ENCODE measurements around the gene PEDS1. TPM values are rescaled to one million over a fixed set of nuclear protein-coding genes. Genes with fewer than 3 reads are reported as not detected.

Gene PEDS1
- total RNA-seq, 1 donor from 2014 or later: 39.7 TPM

DNA sequence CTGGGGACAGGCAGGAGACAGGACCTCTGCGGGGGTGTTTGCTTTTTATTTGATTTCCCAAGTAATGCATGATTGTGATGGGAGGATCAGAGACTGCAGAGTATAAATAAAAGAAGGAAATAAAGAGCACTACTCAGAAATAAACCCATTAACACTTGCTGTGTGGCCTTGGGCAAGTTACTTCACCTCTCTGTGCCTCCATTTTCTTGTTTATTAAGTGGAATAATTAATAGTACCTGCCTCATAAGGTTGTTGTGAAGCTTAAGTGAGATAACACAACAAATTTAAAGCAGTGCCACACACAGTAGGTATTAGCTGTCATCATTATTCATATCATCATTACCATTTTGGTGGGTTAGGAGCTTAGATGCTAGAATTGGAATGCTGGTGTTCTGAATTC lies 45.2 kb upstream of the PEDS1 start:
- H3K4me3 Mint-ChIP-seq (ENCODE audit: unreplicated experiment): no peak overlapping the region
- peaks cover 4% of the 10 kb centered on the region for H3K9me3 Mint-ChIP-seq (ENCODE audit: unreplicated experiment)
- no peaks in the 10 kb centered on the region for H3K27me3 Mint-ChIP-seq (ENCODE audit: unreplicated experiment)
- no peak overlapping the region for H3K27ac Mint-ChIP-seq (ENCODE audit: unreplicated experiment)
- peaks cover 3% of the 10 kb centered on the region for H3K36me3 Mint-ChIP-seq (ENCODE audit: low read depth, unreplicated experiment)
- peaks cover 8% of the 10 kb centered on the region for H3K4me1 Mint-ChIP-seq (ENCODE audit: unreplicated experiment)
- TF ChIP-seq CTCF (IDR thresholded peaks at IDR 0.05; ENCODE audit: unreplicated experiment): no peak
- no peak for DNase-seq (ENCODE audit: low spot score)

- Mint-ChIP-seq H3K36me3 (ENCODE audit: low read depth, unreplicated experiment) (no peaks in the 10 kb centered on the region), H3K4me1 (ENCODE audit: unreplicated experiment) (peaks cover 13% of the 10 kb centered on the region), H3K27ac (ENCODE audit: unreplicated experiment) (no peak overlapping the region), H3K9me3 (ENCODE audit: unreplicated experiment) (no peaks in the 10 kb centered on the region), H3K27me3 (ENCODE audit: unreplicated experiment) (no peaks in the 10 kb centered on the region), H3K4me3 (ENCODE audit: unreplicated experiment) (no peak overlapping the region)
- DNase-seq (ENCODE audit: low spot score): no peak
- no peak for TF ChIP-seq CTCF (IDR thresholded peaks at IDR 0.05; ENCODE audit: unreplicated experiment)
Observed at GRCh38 chr20:50198180-50198666, 44.7 kb upstream of the PEDS1 start.

DNA sequence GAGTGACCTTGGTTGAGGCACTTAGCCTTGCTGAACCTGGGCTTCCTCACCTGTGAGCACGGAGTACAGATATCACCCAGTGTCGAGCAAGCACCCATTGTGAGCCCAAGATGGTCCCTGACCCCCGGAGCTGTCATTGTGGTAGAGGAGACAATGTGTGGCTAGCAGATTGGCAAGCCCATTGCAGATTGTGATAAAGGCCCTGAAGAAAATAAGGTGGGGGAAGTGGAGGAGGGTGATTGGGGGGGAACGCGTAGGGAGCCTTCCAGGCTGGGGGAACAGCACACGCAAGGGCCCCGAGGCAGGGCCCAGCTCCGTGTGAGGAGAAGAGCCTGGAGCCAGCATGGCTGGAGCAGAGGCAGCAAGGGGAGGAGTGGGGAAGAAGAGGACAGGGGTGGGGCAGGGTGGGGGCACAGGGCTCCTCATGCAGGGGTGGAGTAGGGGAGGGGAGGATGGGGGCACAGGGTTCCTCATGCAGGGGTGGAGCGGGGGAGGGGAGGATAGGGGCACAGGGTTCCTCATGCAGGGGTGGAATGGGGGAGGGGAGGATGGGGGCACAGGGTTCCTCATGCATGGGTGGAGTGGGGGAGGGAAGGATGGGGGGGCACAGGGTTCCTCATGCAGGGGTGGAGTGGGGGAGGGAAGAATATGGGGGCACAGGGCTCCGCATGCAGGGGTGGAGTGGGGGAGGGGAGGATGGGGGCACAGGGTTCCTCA lies 44.1 kb upstream of the PEDS1 start:
- TF ChIP-seq CTCF (IDR thresholded peaks at IDR 0.05; ENCODE audit: unreplicated experiment): no peak
- DNase-seq (ENCODE audit: low spot score): no peak
- no peaks in the 10 kb centered on the region for H3K36me3 Mint-ChIP-seq (ENCODE audit: low read depth, unreplicated experiment)
- H3K27me3 Mint-ChIP-seq (ENCODE audit: unreplicated experiment): no peaks in the 10 kb centered on the region
- no peaks in the 10 kb centered on the region for H3K9me3 Mint-ChIP-seq (ENCODE audit: unreplicated experiment)
- peaks cover 19% of the 10 kb centered on the region for H3K4me1 Mint-ChIP-seq (ENCODE audit: unreplicated experiment)
- no peak overlapping the region for H3K27ac Mint-ChIP-seq (ENCODE audit: unreplicated experiment)
- no peak overlapping the region for H3K4me3 Mint-ChIP-seq (ENCODE audit: unreplicated experiment)

GRCh38 chr20:50196896-50197295 lies 43.4 kb upstream of the PEDS1 start:
- H3K4me3 Mint-ChIP-seq (ENCODE audit: unreplicated experiment): no peak overlapping the region
- no peaks in the 10 kb centered on the region for H3K9me3 Mint-ChIP-seq (ENCODE audit: unreplicated experiment)
- peaks cover 4% of the 10 kb centered on the region for H3K36me3 Mint-ChIP-seq (ENCODE audit: low read depth, unreplicated experiment)
- TF ChIP-seq CTCF (IDR thresholded peaks at IDR 0.05; ENCODE audit: unreplicated experiment): no peak
- DNase-seq (ENCODE audit: low spot score): no peak
- peaks cover 23% of the 10 kb centered on the region for H3K4me1 Mint-ChIP-seq (ENCODE audit: unreplicated experiment)
- no peak overlapping the region for H3K27ac Mint-ChIP-seq (ENCODE audit: unreplicated experiment)
- no peaks in the 10 kb centered on the region for H3K27me3 Mint-ChIP-seq (ENCODE audit: unreplicated experiment)

- no peak overlapping the region for H3K4me3 Mint-ChIP-seq (ENCODE audit: unreplicated experiment)
- no peaks in the 10 kb centered on the region for H3K27me3 Mint-ChIP-seq (ENCODE audit: unreplicated experiment)
- H3K4me1 Mint-ChIP-seq (ENCODE audit: unreplicated experiment): peaks cover 23% of the 10 kb centered on the region
- no peaks in the 10 kb centered on the region for H3K9me3 Mint-ChIP-seq (ENCODE audit: unreplicated experiment)
- H3K27ac Mint-ChIP-seq (ENCODE audit: unreplicated experiment): peak overlapping the region; percentile 72
- peaks cover 4% of the 10 kb centered on the region for H3K36me3 Mint-ChIP-seq (ENCODE audit: low read depth, unreplicated experiment)
- TF ChIP-seq CTCF (IDR thresholded peaks at IDR 0.05; ENCODE audit: unreplicated experiment): no peak
- no peak for DNase-seq (ENCODE audit: low spot score)
Observed at GRCh38 chr20:50196248-50196647, 42.7 kb upstream of the PEDS1 start.

Measured in endothelial cell (in vitro differentiated cells).